Nephron progenitor cell (in vitro differentiated cells): Measurements from ENCODE around the gene TMEM117.
"Not testable (repeated sequence)": the region's sequence is repeated elsewhere in the genome, so short reads cannot be mapped to it uniquely, and the experiment has no call there.

Experiments used
- DNase-seq: peaks from one replicate; pipeline ENCODE4 v3.0.0; 2021
- H3K27ac Mint-ChIP-seq: 2 replicates; pipeline ENCODE4 v1.8.0; 2021; ENCODE audit warnings: mild to moderate bottlenecking, moderate library complexity, mixed read lengths
- H3K27me3 Mint-ChIP-seq: 2 replicates; pipeline ENCODE4 v1.8.0; 2021; ENCODE audit warnings: mild to moderate bottlenecking, low read depth, mixed read lengths; ENCODE audit not compliant: poor library complexity
- H3K36me3 Mint-ChIP-seq: 2 replicates; pipeline ENCODE4 v1.8.0; 2021; ENCODE audit warnings: low read depth, mixed read lengths
- H3K4me1 Mint-ChIP-seq: 2 replicates; pipeline ENCODE4 v1.8.0; 2021; ENCODE audit warnings: mixed read lengths
- H3K4me3 Mint-ChIP-seq: 2 replicates; pipeline ENCODE4 v1.8.0; 2021; ENCODE audit warnings: mild to moderate bottlenecking, moderate library complexity, mixed read lengths
- H3K9me3 Mint-ChIP-seq: 2 replicates; pipeline ENCODE4 v1.8.0; 2021; ENCODE audit warnings: mild to moderate bottlenecking, moderate library complexity, mixed read lengths
- TF ChIP-seq, protein P1 (sequence below): fragments of 200-600 bp; sonication (generic); IDR thresholded peaks from 2 replicates; pipeline ENCODE4 v1.5.0; 2021; ENCODE audit warnings: antibody characterized with exemption

The TMEM117 gene

DNA sequence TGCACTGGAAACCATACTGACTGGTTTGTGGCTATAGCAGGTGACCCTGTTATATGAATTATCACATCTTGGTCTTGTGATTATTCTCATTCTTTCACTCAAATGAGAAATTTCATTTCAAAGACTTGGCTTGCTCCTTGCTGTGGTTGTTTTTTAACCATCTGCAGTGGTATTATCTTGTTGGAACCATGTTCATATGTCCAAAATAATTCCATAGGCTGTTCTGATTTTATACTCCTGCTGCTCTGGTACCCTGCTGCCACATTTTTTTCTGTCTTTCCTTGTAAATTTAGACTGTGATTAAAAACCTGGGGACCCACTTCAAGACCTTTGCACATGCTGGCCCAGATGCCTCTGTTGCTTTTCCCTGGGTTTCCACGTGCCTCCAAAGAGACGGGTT is 190.2 kb downstream of the TMEM117 start:
- H3K4me1 Mint-ChIP-seq = no peaks in the 10 kb centered on the region
- TF ChIP-seq, protein P1, sequence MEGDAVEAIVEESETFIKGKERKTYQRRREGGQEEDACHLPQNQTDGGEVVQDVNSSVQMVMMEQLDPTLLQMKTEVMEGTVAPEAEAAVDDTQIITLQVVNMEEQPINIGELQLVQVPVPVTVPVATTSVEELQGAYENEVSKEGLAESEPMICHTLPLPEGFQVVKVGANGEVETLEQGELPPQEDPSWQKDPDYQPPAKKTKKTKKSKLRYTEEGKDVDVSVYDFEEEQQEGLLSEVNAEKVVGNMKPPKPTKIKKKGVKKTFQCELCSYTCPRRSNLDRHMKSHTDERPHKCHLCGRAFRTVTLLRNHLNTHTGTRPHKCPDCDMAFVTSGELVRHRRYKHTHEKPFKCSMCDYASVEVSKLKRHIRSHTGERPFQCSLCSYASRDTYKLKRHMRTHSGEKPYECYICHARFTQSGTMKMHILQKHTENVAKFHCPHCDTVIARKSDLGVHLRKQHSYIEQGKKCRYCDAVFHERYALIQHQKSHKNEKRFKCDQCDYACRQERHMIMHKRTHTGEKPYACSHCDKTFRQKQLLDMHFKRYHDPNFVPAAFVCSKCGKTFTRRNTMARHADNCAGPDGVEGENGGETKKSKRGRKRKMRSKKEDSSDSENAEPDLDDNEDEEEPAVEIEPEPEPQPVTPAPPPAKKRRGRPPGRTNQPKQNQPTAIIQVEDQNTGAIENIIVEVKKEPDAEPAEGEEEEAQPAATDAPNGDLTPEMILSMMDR = no peak
- DNase-seq = no peak
- no peak overlapping the region for H3K4me3 Mint-ChIP-seq
- no peak overlapping the region for H3K27ac Mint-ChIP-seq
- H3K36me3 Mint-ChIP-seq = no peaks in the 10 kb centered on the region
- no peaks in the 10 kb centered on the region for H3K27me3 Mint-ChIP-seq
- peaks cover 20% of the 10 kb centered on the region for H3K9me3 Mint-ChIP-seq

DNA sequence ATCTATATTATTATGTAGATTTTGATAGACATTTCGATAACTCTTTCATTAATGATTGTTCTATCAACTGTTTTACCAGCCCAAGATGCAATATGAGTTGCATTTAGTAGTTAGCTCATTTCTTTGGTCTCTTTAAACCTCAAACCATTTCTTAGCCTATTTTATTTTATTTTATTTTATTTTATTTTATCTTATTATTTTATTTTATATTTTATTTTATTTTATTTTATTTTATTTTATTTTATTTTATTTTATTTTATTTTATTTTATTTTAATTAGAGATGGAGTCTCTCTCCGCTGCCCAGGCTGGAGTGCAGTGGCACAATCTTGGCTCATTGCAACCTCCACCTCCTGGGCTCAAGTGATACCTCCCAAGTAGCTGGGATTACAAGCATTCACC is 191.0 kb downstream of the TMEM117 start:
- not testable (repeated sequence) for H3K4me1 Mint-ChIP-seq, H3K4me3 Mint-ChIP-seq, DNase-seq, H3K27me3 Mint-ChIP-seq, H3K27ac Mint-ChIP-seq, H3K36me3 Mint-ChIP-seq
- peaks cover 24% of the 10 kb centered on the region for H3K9me3 Mint-ChIP-seq

GRCh38 chr12:44029194-44029593 is 193.3 kb downstream of the TMEM117 start:
- Mint-ChIP-seq H3K4me1 (no peaks in the 10 kb centered on the region), H3K36me3 (no peaks in the 10 kb centered on the region), H3K27ac (no peak overlapping the region), H3K4me3 (no peak overlapping the region), H3K9me3 (peaks cover 26% of the 10 kb centered on the region), H3K27me3 (no peaks in the 10 kb centered on the region)
- DNase-seq = no peak
- TF ChIP-seq, protein P1 = no peak

DNA sequence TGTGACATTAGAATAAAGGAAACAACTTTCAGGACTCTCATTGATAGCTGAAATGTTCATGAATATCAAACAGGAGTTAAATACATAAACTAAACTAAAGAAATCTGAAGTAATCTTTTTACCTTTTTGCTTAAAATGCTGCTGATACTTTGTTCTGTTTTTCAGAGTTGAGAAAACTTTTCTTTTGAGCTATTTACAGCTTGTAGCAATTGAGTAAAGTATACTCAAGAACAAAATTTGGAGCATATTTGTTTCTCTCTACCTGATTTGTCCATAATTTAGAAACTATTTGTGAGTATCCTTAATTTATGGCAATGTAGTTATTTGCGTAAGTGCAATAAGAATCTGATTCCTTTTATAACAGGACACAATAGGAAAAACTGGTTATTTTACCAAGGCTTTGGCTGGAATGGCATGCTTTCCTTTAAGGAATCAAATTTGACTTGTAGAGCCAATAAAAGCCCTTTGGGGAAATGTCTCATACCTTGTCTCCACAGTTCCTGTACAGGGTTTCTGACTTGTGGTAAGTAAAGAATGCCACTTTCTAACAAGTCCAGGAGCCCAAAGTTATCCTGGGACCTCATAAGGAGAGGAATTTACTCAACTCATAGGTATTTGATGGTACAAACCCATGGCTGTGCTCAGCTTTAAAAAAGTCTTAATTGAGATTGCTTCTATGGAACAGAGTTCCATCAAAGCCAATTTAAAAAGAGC is 195.7 kb downstream of the TMEM117 start:
- Mint-ChIP-seq H3K9me3 (peaks cover 26% of the 10 kb centered on the region), H3K27ac (no peak overlapping the region), H3K4me1 (no peaks in the 10 kb centered on the region), H3K4me3 (no peak overlapping the region), H3K27me3 (no peaks in the 10 kb centered on the region), H3K36me3 (no peaks in the 10 kb centered on the region)
- DNase-seq = no peak
- TF ChIP-seq, protein P1 = no peak

- H3K36me3 Mint-ChIP-seq = no peaks in the 10 kb centered on the region
- H3K27me3 Mint-ChIP-seq = no peaks in the 10 kb centered on the region
- no peak overlapping the region for H3K4me3 Mint-ChIP-seq
- peaks cover 21% of the 10 kb centered on the region for H3K9me3 Mint-ChIP-seq
- H3K27ac Mint-ChIP-seq = no peak overlapping the region
- no peak for DNase-seq
- TF ChIP-seq, protein P1 = no peak
- no peaks in the 10 kb centered on the region for H3K4me1 Mint-ChIP-seq
Observed at GRCh38 chr12:44034906-44035305, 199.0 kb downstream of the TMEM117 start.

GRCh38 chr12:44036875-44037443 is 201.1 kb downstream of the TMEM117 start:
- no peak for DNase-seq
- no peak overlapping the region for H3K4me3 Mint-ChIP-seq
- no peak overlapping the region for H3K27ac Mint-ChIP-seq
- no peaks in the 10 kb centered on the region for H3K36me3 Mint-ChIP-seq
- no peaks in the 10 kb centered on the region for H3K4me1 Mint-ChIP-seq
- peaks cover 9% of the 10 kb centered on the region for H3K9me3 Mint-ChIP-seq
- TF ChIP-seq, protein P1 = no peak
- no peaks in the 10 kb centered on the region for H3K27me3 Mint-ChIP-seq
